ENCODE results near the gene TTC3.

The TTC3 gene

GRCh38 chr21:37181059-37181458 is 108.0 kb downstream of the TTC3 start:
- no peak overlapping the region for H2BK15ac ChIP-seq (ENCODE audit: low read length)
- H3K36me3 ChIP-seq (replicated peaks in 1 of 2; ENCODE audit: control insufficient read depth in 2 of 2, insufficient read depth in 2 of 2, low read length in 2 of 2): peaks cover 19 to 94% of the 10 kb centered on the region in 2 donors
- no peak overlapping the region for H3K18ac ChIP-seq (ENCODE audit: low read length)
- no peak overlapping the region for H3K23ac ChIP-seq (ENCODE audit: low read depth, low read length, poor library complexity)
- no peak overlapping the region for H3K27ac ChIP-seq (replicated peaks; ENCODE audit: low read length)
- no peaks in the 10 kb centered on the region for H3K4me1 ChIP-seq (ENCODE audit: control insufficient read depth in 2 of 2, insufficient read depth in 1 of 2, low read depth in 1 of 2, low read length in 2 of 2)
- H4K91ac ChIP-seq (ENCODE audit: low read depth, low read length, poor library complexity): no peak overlapping the region
- H3K4me3 ChIP-seq (ENCODE audit: low read length in 2 of 2): no peak overlapping the region
- no peak overlapping the region for H4K8ac ChIP-seq (ENCODE audit: low read depth, low read length)
- no peak for DNase-seq (ENCODE audit: low spot score)
- WGBS, 2 donors (ENCODE audit: extremely low coverage in 2 of 2, insufficient read length in 2 of 2, insufficient replicate concordance in 1 of 2): no CpG with 5 or more reads among the region's 3 CpGs
- H3K4ac ChIP-seq (ENCODE audit: low read length): no peak overlapping the region
- no peak overlapping the region for H2AK5ac ChIP-seq (ENCODE audit: low read depth, low read length)
- H3K14ac ChIP-seq (ENCODE audit: low read length): no peak overlapping the region
- H2BK120ac ChIP-seq (ENCODE audit: low read depth, low read length): no peak overlapping the region
- no peaks in the 10 kb centered on the region for H3K79me1 ChIP-seq (ENCODE audit: low read depth, low read length)
- no peak overlapping the region for H2AFZ ChIP-seq (ENCODE audit: low read length)
- no peak overlapping the region for H3K9ac ChIP-seq (ENCODE audit: low read depth, low read length, poor library complexity)
- H3K9me3 ChIP-seq (replicated peaks in 1 of 2; ENCODE audit: control insufficient read depth in 2 of 2, insufficient read depth in 1 of 2, low read depth in 1 of 2, low read length in 2 of 2): peaks cover 0 to 6% of the 10 kb centered on the region in 2 donors
- H3K27me3 ChIP-seq (ENCODE audit: control insufficient read depth in 3 of 3, insufficient read depth in 3 of 3, low read depth in 1 of 3, low read length in 3 of 3): no peaks in the 10 kb centered on the region
- no peak overlapping the region for H2BK12ac ChIP-seq (ENCODE audit: low read length)
- H3K4me2 ChIP-seq (ENCODE audit: insufficient read depth, low read length, poor library complexity, severe bottlenecking): no peak overlapping the region
- H2BK5ac ChIP-seq (ENCODE audit: low read length): no peak overlapping the region

- no peak overlapping the region for H3K14ac ChIP-seq (ENCODE audit: low read length)
- no peak overlapping the region for H4K91ac ChIP-seq (ENCODE audit: low read depth, low read length, poor library complexity)
- DNase-seq (ENCODE audit: low spot score): no peak
- no peak overlapping the region for H2BK5ac ChIP-seq (ENCODE audit: low read length)
- H3K18ac ChIP-seq (ENCODE audit: low read length): no peak overlapping the region
- H2BK120ac ChIP-seq (ENCODE audit: low read depth, low read length): no peak overlapping the region
- H4K8ac ChIP-seq (ENCODE audit: low read depth, low read length): no peak overlapping the region
- no peak overlapping the region for H3K4me3 ChIP-seq (ENCODE audit: low read length in 2 of 2)
- H3K9me3 ChIP-seq (replicated peaks in 1 of 2; ENCODE audit: control insufficient read depth in 2 of 2, insufficient read depth in 1 of 2, low read depth in 1 of 2, low read length in 2 of 2): peaks cover 0 to 6% of the 10 kb centered on the region in 2 donors
- no peak overlapping the region for H3K23ac ChIP-seq (ENCODE audit: low read depth, low read length, poor library complexity)
- no peaks in the 10 kb centered on the region for H3K27me3 ChIP-seq (ENCODE audit: control insufficient read depth in 3 of 3, insufficient read depth in 3 of 3, low read depth in 1 of 3, low read length in 3 of 3)
- H3K36me3 ChIP-seq (replicated peaks in 1 of 2; ENCODE audit: control insufficient read depth in 2 of 2, insufficient read depth in 2 of 2, low read length in 2 of 2): peaks cover 14 to 94% of the 10 kb centered on the region in 2 donors
- no peak overlapping the region for H3K4ac ChIP-seq (ENCODE audit: low read length)
- no peak overlapping the region for H3K9ac ChIP-seq (ENCODE audit: low read depth, low read length, poor library complexity)
- H3K27ac ChIP-seq (replicated peaks; ENCODE audit: low read length): no peak overlapping the region
- no peaks in the 10 kb centered on the region for H3K79me1 ChIP-seq (ENCODE audit: low read depth, low read length)
- H3K4me1 ChIP-seq (ENCODE audit: control insufficient read depth in 2 of 2, insufficient read depth in 1 of 2, low read depth in 1 of 2, low read length in 2 of 2): no peaks in the 10 kb centered on the region
- H2BK15ac ChIP-seq (ENCODE audit: low read length): no peak overlapping the region
- H3K4me2 ChIP-seq (ENCODE audit: insufficient read depth, low read length, poor library complexity, severe bottlenecking): no peak overlapping the region
- H2AK5ac ChIP-seq (ENCODE audit: low read depth, low read length): no peak overlapping the region
- H2AFZ ChIP-seq (ENCODE audit: low read length): no peak overlapping the region
- WGBS, 2 donors (ENCODE audit: extremely low coverage in 2 of 2, insufficient read length in 2 of 2, insufficient replicate concordance in 1 of 2): no CpG with 5 or more reads among the region's 6 CpGs
- H2BK12ac ChIP-seq (ENCODE audit: low read length): no peak overlapping the region
Observed at GRCh38 chr21:37182222-37182621, 109.2 kb downstream of the TTC3 start.

DNA sequence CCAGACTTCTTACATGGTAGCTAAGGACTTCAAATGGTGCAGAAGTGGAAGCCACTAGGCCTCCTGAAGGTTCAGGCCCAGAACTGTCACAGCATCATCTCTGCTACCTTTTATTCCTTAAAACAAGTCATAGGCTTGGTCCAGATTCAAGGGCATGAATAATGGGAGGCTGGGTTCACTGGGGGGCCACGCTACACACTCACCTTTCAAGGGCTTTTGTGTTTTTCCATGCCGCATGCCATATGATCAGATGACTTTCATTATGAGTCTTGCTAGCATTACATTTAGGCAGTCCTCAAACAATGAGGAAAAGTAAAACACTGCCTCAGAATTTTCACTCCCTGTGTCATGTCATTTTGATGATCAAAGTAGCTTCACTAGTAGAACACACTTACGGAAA is 110.7 kb downstream of the TTC3 start:
- no peak overlapping the region for H4K91ac ChIP-seq (ENCODE audit: low read depth, low read length, poor library complexity)
- H2BK120ac ChIP-seq (ENCODE audit: low read depth, low read length): no peak overlapping the region
- no peak overlapping the region for H3K27ac ChIP-seq (replicated peaks; ENCODE audit: low read length)
- H3K4ac ChIP-seq (ENCODE audit: low read length): no peak overlapping the region
- peaks cover 0 to 6% of the 10 kb centered on the region in 2 donors for H3K9me3 ChIP-seq (replicated peaks in 1 of 2; ENCODE audit: control insufficient read depth in 2 of 2, insufficient read depth in 1 of 2, low read depth in 1 of 2, low read length in 2 of 2)
- no peak overlapping the region for H3K18ac ChIP-seq (ENCODE audit: low read length)
- H3K4me1 ChIP-seq (ENCODE audit: control insufficient read depth in 2 of 2, insufficient read depth in 1 of 2, low read depth in 1 of 2, low read length in 2 of 2): no peaks in the 10 kb centered on the region
- H3K27me3 ChIP-seq (ENCODE audit: control insufficient read depth in 3 of 3, insufficient read depth in 3 of 3, low read depth in 1 of 3, low read length in 3 of 3): no peaks in the 10 kb centered on the region
- no peak overlapping the region for H2BK5ac ChIP-seq (ENCODE audit: low read length)
- no peak overlapping the region for H2BK12ac ChIP-seq (ENCODE audit: low read length)
- no peak overlapping the region for H2AK5ac ChIP-seq (ENCODE audit: low read depth, low read length)
- H2BK15ac ChIP-seq (ENCODE audit: low read length): no peak overlapping the region
- WGBS, 2 donors (ENCODE audit: extremely low coverage in 2 of 2, insufficient read length in 2 of 2, insufficient replicate concordance in 1 of 2): no CpG with 5 or more reads among the region's 3 CpGs
- no peak overlapping the region for H3K9ac ChIP-seq (ENCODE audit: low read depth, low read length, poor library complexity)
- no peak overlapping the region for H3K4me2 ChIP-seq (ENCODE audit: insufficient read depth, low read length, poor library complexity, severe bottlenecking)
- H3K79me1 ChIP-seq (ENCODE audit: low read depth, low read length): no peaks in the 10 kb centered on the region
- DNase-seq (ENCODE audit: low spot score): no peak
- no peak overlapping the region for H3K14ac ChIP-seq (ENCODE audit: low read length)
- H3K23ac ChIP-seq (ENCODE audit: low read depth, low read length, poor library complexity): no peak overlapping the region
- H3K4me3 ChIP-seq (ENCODE audit: low read length in 2 of 2): no peak overlapping the region
- H4K8ac ChIP-seq (ENCODE audit: low read depth, low read length): no peak overlapping the region
- no peak overlapping the region for H2AFZ ChIP-seq (ENCODE audit: low read length)
- H3K36me3 ChIP-seq (replicated peaks in 1 of 2; ENCODE audit: control insufficient read depth in 2 of 2, insufficient read depth in 2 of 2, low read length in 2 of 2): peaks cover 15 to 94% of the 10 kb centered on the region in 2 donors

DNA sequence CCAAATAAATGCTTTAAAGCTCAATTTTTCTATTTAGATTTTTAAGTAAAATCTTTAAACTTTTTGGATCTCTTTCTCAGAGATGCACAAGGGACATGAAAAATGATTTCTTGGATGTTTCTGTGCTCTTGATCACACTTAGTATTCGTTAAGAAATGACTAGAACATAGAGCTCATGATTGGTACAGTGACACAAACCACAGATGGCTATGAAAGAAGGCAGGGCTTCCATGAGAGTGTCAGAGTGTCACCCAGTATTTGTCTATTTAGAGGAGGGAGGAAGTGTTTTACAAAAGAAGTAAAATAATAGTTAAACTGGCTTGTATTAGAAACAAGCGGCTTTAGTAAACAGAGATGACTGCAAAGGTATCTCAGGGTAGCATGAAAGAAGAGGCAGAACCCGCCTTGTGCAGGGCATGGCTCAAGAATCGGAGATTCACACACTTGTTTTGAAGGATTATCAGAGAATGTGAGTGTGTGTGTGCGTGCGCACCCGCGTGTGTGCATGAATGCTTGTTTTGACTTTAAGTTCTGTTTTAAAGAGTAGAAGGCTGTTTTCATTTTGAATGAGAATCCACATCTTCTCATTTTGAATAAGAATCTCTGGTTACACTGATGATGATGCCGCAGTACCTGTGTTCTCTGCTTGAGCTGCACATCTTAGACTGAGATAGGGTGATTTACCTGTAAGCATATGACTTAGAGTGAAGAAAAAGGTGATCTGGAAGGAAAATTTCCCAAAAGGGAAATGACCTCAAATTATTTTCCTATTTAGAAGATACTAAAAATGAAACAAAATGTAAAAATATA is 111.9 kb downstream of the TTC3 start:
- H3K27me3 ChIP-seq (ENCODE audit: control insufficient read depth in 3 of 3, insufficient read depth in 3 of 3, low read depth in 1 of 3, low read length in 3 of 3): no peaks in the 10 kb centered on the region
- H2BK5ac ChIP-seq (ENCODE audit: low read length): no peak overlapping the region
- no peak for DNase-seq (ENCODE audit: low spot score)
- peaks cover 12 to 94% of the 10 kb centered on the region in 2 donors for H3K36me3 ChIP-seq (replicated peaks in 1 of 2; ENCODE audit: control insufficient read depth in 2 of 2, insufficient read depth in 2 of 2, low read length in 2 of 2)
- H2BK15ac ChIP-seq (ENCODE audit: low read length): no peak overlapping the region
- H3K23ac ChIP-seq (ENCODE audit: low read depth, low read length, poor library complexity): no peak overlapping the region
- H3K4me2 ChIP-seq (ENCODE audit: insufficient read depth, low read length, poor library complexity, severe bottlenecking): no peak overlapping the region
- H2AFZ ChIP-seq (ENCODE audit: low read length): no peak overlapping the region
- H3K4ac ChIP-seq (ENCODE audit: low read length): no peak overlapping the region
- peaks cover 0 to 2% of the 10 kb centered on the region in 2 donors for H3K9me3 ChIP-seq (replicated peaks in 1 of 2; ENCODE audit: control insufficient read depth in 2 of 2, insufficient read depth in 1 of 2, low read depth in 1 of 2, low read length in 2 of 2)
- no peak overlapping the region for H3K18ac ChIP-seq (ENCODE audit: low read length)
- H2BK120ac ChIP-seq (ENCODE audit: low read depth, low read length): no peak overlapping the region
- H2BK12ac ChIP-seq (ENCODE audit: low read length): no peak overlapping the region
- no peak overlapping the region for H2AK5ac ChIP-seq (ENCODE audit: low read depth, low read length)
- no peak overlapping the region for H3K9ac ChIP-seq (ENCODE audit: low read depth, low read length, poor library complexity)
- H3K4me1 ChIP-seq (ENCODE audit: control insufficient read depth in 2 of 2, insufficient read depth in 1 of 2, low read depth in 1 of 2, low read length in 2 of 2): no peaks in the 10 kb centered on the region
- H4K8ac ChIP-seq (ENCODE audit: low read depth, low read length): no peak overlapping the region
- H3K27ac ChIP-seq (replicated peaks; ENCODE audit: low read length): no peak overlapping the region
- no peak overlapping the region for H3K14ac ChIP-seq (ENCODE audit: low read length)
- H3K79me1 ChIP-seq (ENCODE audit: low read depth, low read length): no peaks in the 10 kb centered on the region
- no peak overlapping the region for H3K4me3 ChIP-seq (ENCODE audit: low read length in 2 of 2)
- WGBS, 2 donors (ENCODE audit: extremely low coverage in 2 of 2, insufficient read length in 2 of 2, insufficient replicate concordance in 1 of 2): no CpG with 5 or more reads among the region's 9 CpGs
- no peak overlapping the region for H4K91ac ChIP-seq (ENCODE audit: low read depth, low read length, poor library complexity)

Data from neuronal stem cell (in vitro differentiated cells).